SK-N-SH (cell line): ENCODE measurements around the gene ZNF143. TPM values are rescaled to one million over a fixed set of nuclear protein-coding genes. Genes with fewer than 3 reads are reported as not detected.

Experiments
- CTCF ChIA-PET: fragments of 300-600, 350-600 bp; formaldehyde crosslinking; extraction: SDS; loops from one replicate; lab custom pipeline; 2021; lab: Yijun Ruan, JAX
- POLR2A ChIA-PET: fragments of 350-600 bp; sonication (Branson Sonifier 250); formaldehyde crosslinking; extraction: SDS; loops from one replicate; lab custom pipeline; 2020; ENCODE audit warnings: antibody characterized with exemption, inconsistent platforms; lab: Yijun Ruan, JAX
- DNase-seq: peaks from one replicate; pipeline ENCODE4 v3.0.0; 2012
- H2AFZ ChIP-seq: fragments of 200-600 bp; sonication (generic); 2 replicates; pipeline ENCODE4 v1.8.1; 2016; ENCODE audit warnings: antibody characterized with exemption, mild to moderate bottlenecking, low read depth
- H3F3A ChIP-seq: fragments of 200-600 bp; sonication (generic); replicated peaks from 2 replicates; pipeline ENCODE3; 2016; ENCODE audit warnings: antibody characterized with exemption, mild to moderate bottlenecking; ENCODE audit not compliant: insufficient read depth
- H3K27ac ChIP-seq, 2 experiments: fragments of 200-500 bp in 1 of 2; fragments of 200-600 bp in 1 of 2; sonication (Bioruptor generic) in 1 of 2; sonication (generic), shearing (Covaris generic) in 1 of 2; 2 replicates each; pipeline versions ENCODE4 v1.5.1 to v1.6.1; 2014 to 2016; ENCODE audit warnings: low read depth in 2 of 2, inconsistent platforms in 1 of 2, low read length in 1 of 2, mild to moderate bottlenecking in 1 of 2, mixed read lengths in 1 of 2
- H3K27me3 ChIP-seq: fragments of 200-600 bp; sonication (generic), shearing (Covaris generic); 2 replicates; pipeline ENCODE4 v1.6.1; 2016; ENCODE audit warnings: mixed run types; ENCODE audit not compliant: insufficient read depth
- H3K36me3 ChIP-seq, 2 experiments: fragments of 200-500 bp in 1 of 2; fragments of 200-600 bp in 1 of 2; sonication (Bioruptor generic) in 1 of 2; sonication (generic) in 1 of 2; replicated peaks in 1 of 2; 2 replicates each; pipeline versions ENCODE3 to v1.5.1; 2014 to 2016; ENCODE audit warnings: low read length in 1 of 2, mild to moderate bottlenecking in 1 of 2; ENCODE audit not compliant: insufficient read depth in 2 of 2, control insufficient read depth in 1 of 2
- H3K4me1 ChIP-seq, 2 experiments: fragments of 200-500 bp in 1 of 2; fragments of 200-600 bp in 1 of 2; sonication (Bioruptor generic) in 1 of 2; sonication (generic), shearing (Covaris generic) in 1 of 2; 2 replicates each; pipeline versions ENCODE4 v1.5.1 to v1.6.1; 2014 to 2016; ENCODE audit warnings: low read depth in 1 of 2, low read length in 1 of 2, mixed run types in 1 of 2; ENCODE audit not compliant: insufficient read depth in 2 of 2, control insufficient read depth in 1 of 2
- H3K4me2 ChIP-seq: fragments of 200-600 bp; sonication (generic), shearing (Covaris generic); 2 replicates; pipeline ENCODE4 v1.6.1; 2017; ENCODE audit warnings: mixed run types
- H3K4me3 ChIP-seq, 2 experiments: fragments of 200-500 bp in 1 of 2; fragments of 200-600 bp in 1 of 2; sonication (Bioruptor generic) in 1 of 2; sonication (generic), shearing (Covaris generic) in 1 of 2; 2 replicates each; pipeline versions ENCODE4 v1.5.1 to v1.8.1; 2014 to 2016; ENCODE audit warnings: low read depth in 2 of 2, inconsistent platforms in 1 of 2, low read length in 1 of 2, mild to moderate bottlenecking in 1 of 2, mixed read lengths in 1 of 2, moderate library complexity in 1 of 2
- H3K79me2 ChIP-seq: fragments of 200-600 bp; sonication (generic); 2 replicates; pipeline ENCODE4 v1.8.1; 2017; ENCODE audit warnings: mild to moderate bottlenecking; ENCODE audit not compliant: insufficient read depth
- H3K9ac ChIP-seq: fragments of 200-600 bp; sonication (generic); 2 replicates; pipeline ENCODE4 v1.6.1; 2017; ENCODE audit warnings: mixed run types
- H3K9me2 ChIP-seq: fragments of 200-600 bp; sonication (generic); 2 replicates; pipeline ENCODE4 v1.6.1; 2017; ENCODE audit warnings: mixed run types
- H3K9me3 ChIP-seq: fragments of 200-600 bp; sonication (generic); 2 replicates; pipeline ENCODE4 v1.6.1; 2017; ENCODE audit warnings: mixed run types, mild to moderate bottlenecking, moderate library complexity
- H4K20me1 ChIP-seq: fragments of 200-600 bp; sonication (generic); 2 replicates; pipeline ENCODE4 v1.6.1; 2017; ENCODE audit warnings: mild to moderate bottlenecking, mixed run types; ENCODE audit not compliant: insufficient read depth
- EP300 ChIP-seq, 2 experiments: IDR thresholded peaks; 2 replicates each; pipeline versions ENCODE4 v1.4.0 to v1.6.1; 2012; ENCODE audit warnings: borderline replicate concordance in 1 of 2, low read depth in 1 of 2, low read length in 1 of 2
- FOSL2 ChIP-seq: IDR thresholded peaks from 2 replicates; pipeline ENCODE4 v1.4.0; 2012; ENCODE audit warnings: low read depth, mild to moderate bottlenecking, moderate library complexity, borderline replicate concordance
- GABPA ChIP-seq: IDR thresholded peaks from 2 replicates; pipeline ENCODE4 v1.4.0; 2012; ENCODE audit warnings: low read depth, mild to moderate bottlenecking
- GATA2 ChIP-seq: sonication (generic); formaldehyde crosslinking; IDR thresholded peaks from 2 replicates; pipeline ENCODE4 v1.5.0; 2020; ENCODE audit warnings: mild to moderate bottlenecking, missing genetic modification reagents
- NFIC ChIP-seq: IDR thresholded peaks from 2 replicates; pipeline ENCODE4 v1.4.0; 2012; ENCODE audit warnings: borderline replicate concordance
- NRF1 ChIP-seq: IDR thresholded peaks from 2 replicates; pipeline ENCODE4 v1.6.1; 2012; ENCODE audit warnings: low read depth, mild to moderate bottlenecking, low read length
- SMC3 ChIP-seq: IDR thresholded peaks from 2 replicates; pipeline ENCODE4 v1.6.1; 2012; ENCODE audit warnings: low read depth, low read length, improper control_type of control experiment
- TAF1 ChIP-seq: IDR thresholded peaks from 2 replicates; pipeline ENCODE4 v1.6.1; 2012; ENCODE audit warnings: low read depth, mild to moderate bottlenecking, low read length, moderate library complexity, borderline replicate concordance
- TCF12 ChIP-seq: IDR thresholded peaks from 2 replicates; pipeline ENCODE4 v1.4.0; 2012
- WGBS: methylation state at CpG from one replicate; pipeline ENCODE4 v1.1.6; 2017; ENCODE audit warnings: low lambda C conversion rate; 5-methylcytosine and 5-hydroxymethylcytosine counted together
- polyA plus RNA-seq, 3 experiments: library from polyadenylated mRNA; depleted of rRNA; stranded (reverse); fragments of >200 nt; gene quantifications; 2 replicates each; pipeline ENCODE4 v1.2.3, GENCODE V29; 2012
- TF ChIP-seq, protein P1 (sequence below): fragments of 200-600 bp; sonication (generic); IDR thresholded peaks from 2 replicates; pipeline ENCODE4 v1.6.1; 2017; ENCODE audit warnings: antibody characterized with exemption, mild to moderate bottlenecking, moderate library complexity

ZNF143 gene
- polyA plus RNA-seq, 1 of the 3 experiments (the other 2 are of a cell fraction), result 11.3 TPM

DNA sequence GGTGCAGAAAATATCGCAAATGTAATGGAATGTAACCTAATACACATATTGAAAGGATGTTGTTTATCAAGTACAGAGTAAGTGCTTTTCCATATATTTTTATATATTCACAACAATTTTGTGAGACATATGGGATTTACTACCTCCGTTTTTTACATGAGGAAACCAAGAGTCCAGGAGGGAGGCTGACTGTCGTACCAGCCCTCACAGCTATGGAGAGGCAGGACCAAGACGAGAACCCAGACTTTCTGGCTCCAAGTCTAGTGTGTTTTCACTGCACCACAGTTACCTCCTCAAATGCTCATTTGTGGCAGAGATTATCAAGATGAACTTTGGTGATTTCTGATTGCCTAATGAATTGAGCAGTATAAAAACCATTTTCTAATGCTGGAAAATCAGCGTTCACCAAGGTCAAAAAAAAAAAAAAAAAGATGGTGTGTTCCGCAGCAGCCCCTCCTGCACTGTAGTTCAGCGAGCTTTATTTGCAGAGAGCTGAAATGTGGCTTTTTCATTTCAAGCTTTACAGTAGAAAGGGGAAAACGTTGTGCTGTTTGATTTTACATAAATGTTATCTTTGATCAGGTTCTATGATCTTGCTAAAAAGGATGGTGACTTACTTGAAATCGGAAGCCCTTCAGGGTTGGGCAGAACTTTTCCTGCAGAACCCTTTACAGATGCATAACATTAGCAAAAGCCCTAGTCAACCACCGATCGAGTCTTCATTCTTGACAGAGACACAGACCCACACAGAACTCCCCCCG, 67.9 kb downstream of the ZNF143 start:
- H3K36me3 ChIP-seq, result peaks cover 0 to 4% of the 10 kb centered on the region in 2 experiments
- no peak overlapping the region for H3K4me2 ChIP-seq
- no peak overlapping the region for H3K9ac ChIP-seq
- H3K4me3 ChIP-seq, result no peak overlapping the region
- 71% methylated on average over 12 of the region's 12 CpGs for WGBS
- H3K27ac ChIP-seq, result peak overlapping the region in 1 of 2 experiments; percentile 91; a peak in 2 of 4 replicates
- ChIA-PET POLR2A (interaction anchor here (1.5 to 1.6 kb wide), 2 partner anchors 23 to 68 kb away, joined by 3 to 5 read pairs; partner anchors contain the start of gene ZNF143), CTCF (interaction anchor here (0.6 to 2.1 kb wide), 6 partner anchors 10 to 435 kb away, joined by 3 to 12 read pairs (median 4); no protein-coding TSS in a partner anchor)
- no peak overlapping the region for H2AFZ ChIP-seq
- no peak for DNase-seq
- no peaks in the 10 kb centered on the region for H4K20me1 ChIP-seq
- no peaks in the 10 kb centered on the region for H3K27me3 ChIP-seq
- TF ChIP-seq FOSL2, result no peak
- TF ChIP-seq EP300 (IDR thresholded peaks at IDR 0.05; ENCODE audit: borderline replicate concordance in 1 of 2, low read depth in 1 of 2, low read length in 1 of 2), result no peak
- no peak for TF ChIP-seq SMC3
- no peak for TF ChIP-seq TAF1
- TF ChIP-seq, protein P1, sequence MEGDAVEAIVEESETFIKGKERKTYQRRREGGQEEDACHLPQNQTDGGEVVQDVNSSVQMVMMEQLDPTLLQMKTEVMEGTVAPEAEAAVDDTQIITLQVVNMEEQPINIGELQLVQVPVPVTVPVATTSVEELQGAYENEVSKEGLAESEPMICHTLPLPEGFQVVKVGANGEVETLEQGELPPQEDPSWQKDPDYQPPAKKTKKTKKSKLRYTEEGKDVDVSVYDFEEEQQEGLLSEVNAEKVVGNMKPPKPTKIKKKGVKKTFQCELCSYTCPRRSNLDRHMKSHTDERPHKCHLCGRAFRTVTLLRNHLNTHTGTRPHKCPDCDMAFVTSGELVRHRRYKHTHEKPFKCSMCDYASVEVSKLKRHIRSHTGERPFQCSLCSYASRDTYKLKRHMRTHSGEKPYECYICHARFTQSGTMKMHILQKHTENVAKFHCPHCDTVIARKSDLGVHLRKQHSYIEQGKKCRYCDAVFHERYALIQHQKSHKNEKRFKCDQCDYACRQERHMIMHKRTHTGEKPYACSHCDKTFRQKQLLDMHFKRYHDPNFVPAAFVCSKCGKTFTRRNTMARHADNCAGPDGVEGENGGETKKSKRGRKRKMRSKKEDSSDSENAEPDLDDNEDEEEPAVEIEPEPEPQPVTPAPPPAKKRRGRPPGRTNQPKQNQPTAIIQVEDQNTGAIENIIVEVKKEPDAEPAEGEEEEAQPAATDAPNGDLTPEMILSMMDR, result no peak
- TF ChIP-seq, all 33 proteins: peak for 0
- Histone ChIP-seq H3K9me3 (no peaks in the 10 kb centered on the region), H3K4me1 (peaks cover 7 to 35% of the 10 kb centered on the region in 2 experiments), H3K9me2 (no peaks in the 10 kb centered on the region), H3K79me2 (no peaks in the 10 kb centered on the region), H3F3A (peaks cover 38% of the 10 kb centered on the region)

DNA sequence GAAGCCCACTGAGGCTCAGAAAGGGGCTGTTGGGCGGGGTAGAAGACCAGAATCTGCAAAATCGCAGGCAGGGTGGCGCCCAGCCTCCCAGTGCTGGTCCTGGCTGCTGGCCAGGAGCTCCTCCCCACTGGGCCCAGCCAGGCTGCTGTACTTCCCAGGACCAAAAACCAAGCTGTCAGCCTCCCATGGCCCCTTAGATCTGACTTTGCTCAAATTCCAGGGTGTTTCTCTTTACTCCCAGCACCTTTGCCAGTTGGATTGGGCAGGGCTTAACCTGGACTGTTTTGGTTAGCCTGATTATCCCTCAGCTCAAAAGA, 68.5 kb downstream of the ZNF143 start:
- Histone ChIP-seq H3K79me2 (no peaks in the 10 kb centered on the region), H2AFZ (no peak overlapping the region), H4K20me1 (no peaks in the 10 kb centered on the region), H3K4me3 (no peak overlapping the region), H3K9me3 (no peaks in the 10 kb centered on the region), H3K9ac (no peak overlapping the region), H3K27ac (peak overlapping the region in 1 of 2 experiments; percentile 91; a peak in 1 of 4 replicates), H3K27me3 (no peaks in the 10 kb centered on the region), H3F3A (peaks cover 32% of the 10 kb centered on the region), H3K4me2 (no peak overlapping the region), H3K4me1 (peaks cover 7 to 35% of the 10 kb centered on the region in 2 experiments), H3K9me2 (no peaks in the 10 kb centered on the region), H3K36me3 (peaks cover 0 to 4% of the 10 kb centered on the region in 2 experiments)
- DNase-seq, result peak; percentile 66
- CTCF ChIA-PET, result interaction anchor here (1.1 to 2.1 kb wide), 3 partner anchors 9 to 219 kb away, joined by 3 to 12 read pairs (median 8); no protein-coding TSS in a partner anchor
- WGBS, result no CpG with 5 or more reads among the region's 3 CpGs
- POLR2A ChIA-PET, result interaction anchor here (1.5 to 1.6 kb wide), 2 partner anchors 22 to 68 kb away, joined by 3 to 5 read pairs; partner anchors contain the start of gene ZNF143
- TF ChIP-seq NFIC, result peak; percentile 52; the same call in 1 of the 2 replicates
- TF ChIP-seq, protein P1, result no peak
- TF ChIP-seq TCF12, result no peak
- no peak for TF ChIP-seq SMC3
- no peak for TF ChIP-seq NRF1
- no peak for TF ChIP-seq GABPA
- TF ChIP-seq GATA2 (CRISPR knock-in tag), result no peak
